PFSK-1 (cell line): ENCODE measurements around the gene CHTF18. TPM values are rescaled to one million over a fixed set of nuclear protein-coding genes. Genes with fewer than 3 reads are reported as not detected.

Experiments
- FOXP2 ChIP-seq: optimal IDR thresholded peaks from 2 replicates; pipeline ENCODE3; 2011; ENCODE audit warnings: borderline replicate concordance, control low read depth, inconsistent platforms; ENCODE audit not compliant: insufficient read depth; ENCODE audit errors: extremely low read length, extremely low read depth
- POLR2AphosphoS5 ChIP-seq: IDR thresholded peaks from 2 replicates; pipeline ENCODE4 v1.6.1; 2012; ENCODE audit warnings: low read depth, mild to moderate bottlenecking, control low read depth, low read length, moderate library complexity
- SIN3A ChIP-seq: IDR thresholded peaks from 2 replicates; pipeline ENCODE4 v1.6.1; 2012; ENCODE audit warnings: mild to moderate bottlenecking, low read length, moderate library complexity, borderline replicate concordance; ENCODE audit not compliant: insufficient read depth
- TAF1 ChIP-seq: IDR thresholded peaks from 2 replicates; pipeline ENCODE4 v1.6.1; 2012; ENCODE audit warnings: low read length, control low read depth, borderline replicate concordance; ENCODE audit not compliant: insufficient read depth
- polyA plus RNA-seq: library from polyadenylated mRNA; unstranded; fragments of >200 nt; gene quantifications from one replicate; pipeline ENCODE4 v1.2.1, GENCODE V29; 2012; ENCODE audit warnings: low read depth, missing spikeins; ENCODE audit not compliant: insufficient read length
- TF ChIP-seq, protein P1 (sequence below), 2 experiments: IDR thresholded peaks; 2 replicates each; pipeline versions ENCODE4 v1.6.1 to v1.8.0; 2011 to 2012; ENCODE audit warnings: low read depth in 2 of 2, low read length in 2 of 2, control low read depth in 1 of 2, inconsistent platforms in 1 of 2, mild to moderate bottlenecking in 1 of 2, moderate library complexity in 1 of 2; ENCODE audit not compliant: insufficient read depth in 1 of 2

Gene CHTF18
- 52.2 TPM for polyA plus RNA-seq

DNA sequence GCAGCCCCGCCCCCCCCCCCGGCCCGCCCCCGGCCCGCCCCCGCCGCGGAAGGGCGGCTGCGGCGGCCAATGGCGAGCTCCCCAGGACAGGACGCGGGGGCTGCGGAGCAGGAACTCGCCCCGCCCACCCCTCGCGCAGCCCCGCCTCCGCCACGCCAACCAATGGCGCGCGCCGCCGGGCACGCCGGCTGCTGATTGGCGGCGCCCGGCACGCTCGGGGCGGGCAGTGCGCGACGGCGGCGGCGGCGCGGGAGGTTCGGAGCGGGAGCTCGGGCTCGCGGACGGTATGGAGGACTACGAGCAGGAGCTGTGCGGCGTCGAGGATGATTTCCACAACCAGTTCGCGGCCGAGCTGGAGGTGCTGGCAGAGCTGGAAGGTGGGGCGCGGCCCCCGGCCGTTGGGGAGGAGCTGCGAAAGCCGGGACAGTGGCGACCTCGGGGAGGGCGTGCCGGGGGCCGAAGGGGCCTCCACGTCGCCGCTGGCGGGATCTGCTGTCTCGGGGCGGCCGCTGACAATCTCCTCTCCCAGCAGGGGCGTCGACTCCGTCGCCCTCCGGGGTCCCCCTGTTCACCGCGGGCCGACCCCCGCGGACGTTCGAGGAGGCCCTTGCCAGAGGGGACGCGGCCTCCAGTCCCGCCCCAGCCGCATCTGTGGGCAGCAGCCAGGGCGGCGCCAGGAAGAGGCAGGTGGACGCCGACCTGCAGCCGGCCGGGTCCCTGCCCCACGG is at the start of gene CHTF18:
Gene CHTF18 (plus strand): TSS at position 222 of the 728 bp plus-strand sequence. CDS start 65 bp downstream, at position 287.
- TF ChIP-seq SIN3A (no peak), TAF1 (peak; percentile 35; the same call in 1 of the 2 replicates)

DNA sequence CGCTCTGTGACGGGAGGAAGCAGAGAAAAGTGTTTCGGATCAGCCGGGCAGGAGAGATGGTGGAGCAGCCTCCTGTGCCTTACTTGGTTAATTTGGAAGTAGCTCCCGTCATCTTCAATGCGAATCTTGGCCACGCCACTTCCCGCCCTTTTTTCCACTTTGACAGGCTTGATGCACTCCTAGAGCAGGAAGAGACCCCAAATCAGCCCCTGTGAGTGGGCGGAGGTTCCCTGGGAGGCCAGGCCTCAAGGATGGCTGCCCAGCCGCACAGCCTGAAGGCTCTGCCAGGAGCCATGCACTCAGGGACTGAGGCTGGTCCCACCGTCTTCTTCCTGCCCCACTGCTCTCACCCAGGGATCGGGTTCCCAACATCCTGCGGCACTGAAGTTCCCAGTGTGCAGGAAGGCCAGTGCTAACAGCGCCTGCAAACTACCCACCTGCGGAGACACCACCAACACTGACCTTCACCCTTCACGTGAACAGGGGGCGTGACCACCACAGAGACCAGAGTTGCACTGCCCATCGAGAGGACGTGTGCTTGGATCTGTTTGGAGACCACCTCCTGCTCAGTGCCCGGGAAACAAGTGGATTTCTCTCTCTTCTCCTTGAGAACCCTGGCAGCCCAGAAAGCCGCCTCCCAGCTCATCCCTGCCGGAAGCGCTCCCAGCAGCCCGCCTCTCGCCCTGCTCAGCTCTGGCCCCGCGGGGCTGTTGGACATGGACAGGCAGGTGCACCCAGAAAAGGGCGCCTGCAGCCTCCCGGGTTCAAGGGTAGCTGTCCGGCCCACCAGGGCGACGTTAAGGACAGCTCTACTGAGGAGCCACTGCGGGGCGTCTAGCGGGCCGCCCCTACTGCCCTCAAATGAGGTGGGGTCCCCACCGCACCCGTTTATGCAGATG is 48.6 kb upstream of the CHTF18 start:
- TF ChIP-seq POLR2AphosphoS5: no peak
- TF ChIP-seq FOXP2: no peak
- TF ChIP-seq, protein P1, sequence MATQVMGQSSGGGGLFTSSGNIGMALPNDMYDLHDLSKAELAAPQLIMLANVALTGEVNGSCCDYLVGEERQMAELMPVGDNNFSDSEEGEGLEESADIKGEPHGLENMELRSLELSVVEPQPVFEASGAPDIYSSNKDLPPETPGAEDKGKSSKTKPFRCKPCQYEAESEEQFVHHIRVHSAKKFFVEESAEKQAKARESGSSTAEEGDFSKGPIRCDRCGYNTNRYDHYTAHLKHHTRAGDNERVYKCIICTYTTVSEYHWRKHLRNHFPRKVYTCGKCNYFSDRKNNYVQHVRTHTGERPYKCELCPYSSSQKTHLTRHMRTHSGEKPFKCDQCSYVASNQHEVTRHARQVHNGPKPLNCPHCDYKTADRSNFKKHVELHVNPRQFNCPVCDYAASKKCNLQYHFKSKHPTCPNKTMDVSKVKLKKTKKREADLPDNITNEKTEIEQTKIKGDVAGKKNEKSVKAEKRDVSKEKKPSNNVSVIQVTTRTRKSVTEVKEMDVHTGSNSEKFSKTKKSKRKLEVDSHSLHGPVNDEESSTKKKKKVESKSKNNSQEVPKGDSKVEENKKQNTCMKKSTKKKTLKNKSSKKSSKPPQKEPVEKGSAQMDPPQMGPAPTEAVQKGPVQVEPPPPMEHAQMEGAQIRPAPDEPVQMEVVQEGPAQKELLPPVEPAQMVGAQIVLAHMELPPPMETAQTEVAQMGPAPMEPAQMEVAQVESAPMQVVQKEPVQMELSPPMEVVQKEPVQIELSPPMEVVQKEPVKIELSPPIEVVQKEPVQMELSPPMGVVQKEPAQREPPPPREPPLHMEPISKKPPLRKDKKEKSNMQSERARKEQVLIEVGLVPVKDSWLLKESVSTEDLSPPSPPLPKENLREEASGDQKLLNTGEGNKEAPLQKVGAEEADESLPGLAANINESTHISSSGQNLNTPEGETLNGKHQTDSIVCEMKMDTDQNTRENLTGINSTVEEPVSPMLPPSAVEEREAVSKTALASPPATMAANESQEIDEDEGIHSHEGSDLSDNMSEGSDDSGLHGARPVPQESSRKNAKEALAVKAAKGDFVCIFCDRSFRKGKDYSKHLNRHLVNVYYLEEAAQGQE (IDR thresholded peaks at IDR 0.05; ENCODE audit: insufficient read depth in 1 of 2, low read depth in 2 of 2, low read length in 2 of 2): no peak
- TF ChIP-seq SIN3A: no peak
- TF ChIP-seq TAF1: no peak

DNA sequence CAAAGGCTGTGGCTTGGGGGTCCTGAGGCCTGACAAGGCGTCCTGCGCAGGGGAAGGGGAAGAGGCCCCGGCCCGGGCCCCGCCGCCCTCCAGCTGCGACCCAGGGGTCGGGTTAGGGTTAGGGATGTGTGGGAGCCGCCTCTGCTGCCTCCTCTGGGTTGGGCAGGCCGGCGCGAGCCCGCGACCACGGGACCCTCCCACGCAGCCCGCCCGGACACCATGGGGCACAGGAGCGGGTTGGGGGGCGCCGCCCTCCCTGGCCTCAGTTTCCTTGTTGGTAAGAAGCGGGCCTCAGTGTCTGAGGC is 48.0 kb upstream of the CHTF18 start:
- TF ChIP-seq TAF1 (no peak), SIN3A (no peak), POLR2AphosphoS5 (no peak), FOXP2 (no peak)
- TF ChIP-seq, protein P1 (IDR thresholded peaks at IDR 0.05; ENCODE audit: insufficient read depth in 1 of 2, low read depth in 2 of 2, low read length in 2 of 2): no peak

DNA sequence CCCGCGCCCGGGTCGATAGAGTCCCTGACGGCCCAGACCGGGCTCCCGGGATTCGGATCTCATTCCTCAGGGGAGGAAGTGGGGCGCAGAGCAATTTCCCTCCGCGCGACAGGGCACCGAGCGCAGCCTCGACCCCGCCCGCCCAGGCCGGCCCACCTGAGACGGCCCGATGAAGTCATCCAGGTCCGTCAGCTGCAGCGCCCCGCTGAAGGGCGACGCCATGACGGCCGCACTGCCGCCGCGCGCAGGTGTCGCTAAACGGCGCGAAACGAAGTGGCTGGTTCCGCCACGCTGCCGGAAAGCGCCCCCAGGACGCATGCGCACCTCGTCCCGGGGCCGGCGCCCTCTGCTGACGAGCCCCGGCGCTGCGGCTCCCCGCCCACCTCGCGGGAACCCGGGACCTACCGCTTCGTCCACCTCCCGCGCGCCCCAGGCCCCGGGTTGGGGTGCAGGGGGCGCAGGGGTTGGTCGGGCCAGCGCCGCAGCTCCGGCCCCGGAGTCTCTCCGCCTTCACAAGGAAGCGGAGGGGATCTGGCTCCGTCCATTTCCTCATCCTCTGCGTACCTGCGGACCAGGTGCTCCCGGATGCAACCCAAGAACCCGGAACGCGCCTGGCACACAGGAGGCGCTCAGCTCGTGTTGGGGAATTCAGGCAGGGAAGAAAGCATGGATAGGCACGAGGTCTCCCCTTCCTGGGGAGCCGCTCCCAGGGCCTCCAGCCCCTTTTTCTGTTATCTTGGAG is 47.5 kb upstream of the CHTF18 start, which contains the start of gene CIAO3:
Gene CIAO3 (minus strand): TSS at position 234 of the 742 bp plus-strand sequence. CDS start 12 bp downstream, at position 222.
- TF ChIP-seq POLR2AphosphoS5 (no peak; the same call in 1 of the 2 replicates), FOXP2 (peak; percentile 88), SIN3A (no peak; the same call in 1 of the 2 replicates), TAF1 (peak; percentile 94)
- TF ChIP-seq, protein P1 (IDR thresholded peaks at IDR 0.05; ENCODE audit: insufficient read depth in 1 of 2, low read depth in 2 of 2, low read length in 2 of 2): no peak

DNA sequence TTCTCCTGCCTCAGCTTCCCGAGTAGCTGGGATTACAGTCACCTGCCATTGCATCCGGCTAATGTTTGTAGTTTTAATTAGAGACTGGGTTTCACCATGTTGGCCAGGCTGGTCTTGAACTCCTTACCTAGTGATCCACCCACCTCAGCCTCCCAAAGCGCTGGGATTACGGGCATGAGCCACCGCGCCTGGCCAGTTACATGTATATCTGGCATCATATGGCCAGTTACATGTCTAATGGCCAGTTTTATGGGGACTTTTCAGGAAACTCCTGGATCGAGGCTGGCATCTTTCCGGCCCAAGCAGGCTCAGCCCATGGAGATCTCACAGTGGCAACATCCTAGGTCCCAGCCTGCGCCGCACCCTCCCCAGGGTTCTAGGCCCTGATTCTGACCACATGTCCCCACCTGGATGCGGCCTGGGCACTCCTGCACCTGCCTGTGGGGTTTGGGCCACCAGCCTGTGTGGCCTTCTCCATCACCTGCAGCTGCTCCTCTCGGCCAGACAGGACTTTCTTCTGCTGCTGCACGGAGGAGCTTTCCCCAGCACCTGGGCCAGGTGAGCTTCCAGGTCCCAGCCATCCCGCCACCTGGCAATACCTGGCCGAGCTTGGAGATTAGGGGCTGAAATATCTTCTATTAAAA is 46.3 kb upstream of the CHTF18 start:
- TF ChIP-seq TAF1 (no peak), FOXP2 (no peak), SIN3A (no peak), POLR2AphosphoS5 (no peak)
- TF ChIP-seq, protein P1 (IDR thresholded peaks at IDR 0.05; ENCODE audit: insufficient read depth in 1 of 2, low read depth in 2 of 2, low read length in 2 of 2): no peak
